SJSA1 (cell line): ENCODE results near the gene BTBD17. TPM values are rescaled to one million over a fixed set of nuclear protein-coding genes. Genes with fewer than 3 reads are reported as not detected.

Source experiments
- DNase-seq, 2 experiments: peaks; one replicate each; pipeline ENCODE4 v3.0.0-alpha.2; 2015 to 2020; ENCODE audit warnings: low spot score in 2 of 2, low read depth in 1 of 2
- H3K27ac ChIP-seq: fragments of 250-450 bp; sonication (Bioruptor Pico); 2 replicates; pipeline ENCODE4 v1.5.1; 2020; ENCODE audit warnings: mild to moderate bottlenecking, moderate library complexity
- H3K27me3 ChIP-seq: fragments of 250-450 bp; sonication (Bioruptor Pico); replicated peaks from 2 replicates; pipeline ENCODE4 v1.5.1; 2020; ENCODE audit warnings: mild to moderate bottlenecking, moderate library complexity
- H3K36me3 ChIP-seq: fragments of 250-450 bp; sonication (Bioruptor Pico); 2 replicates; pipeline ENCODE4 v1.5.1; 2020; ENCODE audit warnings: mild to moderate bottlenecking
- H3K4me1 ChIP-seq: fragments of 250-450 bp; sonication (Bioruptor Pico); replicated peaks from 2 replicates; pipeline ENCODE4 v1.6.1; 2021; ENCODE audit warnings: mild to moderate bottlenecking
- H3K4me3 ChIP-seq: fragments of 250-450 bp; sonication (Bioruptor Pico); 2 replicates; pipeline ENCODE4 v1.5.1; 2020; ENCODE audit warnings: mild to moderate bottlenecking
- H3K9me3 ChIP-seq: fragments of 250-450 bp; sonication (Bioruptor Pico); replicated peaks from 2 replicates; pipeline ENCODE4 v1.5.1; 2020; ENCODE audit warnings: mild to moderate bottlenecking
- total RNA-seq: library from RNA; depleted of rRNA; stranded (reverse); fragments of >200 nt; shearing (Covaris generic); gene quantifications from 2 replicates; pipeline ENCODE4 v1.2.3, GENCODE V29; 2014

The BTBD17 gene
- total RNA-seq, 1 experiment from 2014 or later: not detected

DNA sequence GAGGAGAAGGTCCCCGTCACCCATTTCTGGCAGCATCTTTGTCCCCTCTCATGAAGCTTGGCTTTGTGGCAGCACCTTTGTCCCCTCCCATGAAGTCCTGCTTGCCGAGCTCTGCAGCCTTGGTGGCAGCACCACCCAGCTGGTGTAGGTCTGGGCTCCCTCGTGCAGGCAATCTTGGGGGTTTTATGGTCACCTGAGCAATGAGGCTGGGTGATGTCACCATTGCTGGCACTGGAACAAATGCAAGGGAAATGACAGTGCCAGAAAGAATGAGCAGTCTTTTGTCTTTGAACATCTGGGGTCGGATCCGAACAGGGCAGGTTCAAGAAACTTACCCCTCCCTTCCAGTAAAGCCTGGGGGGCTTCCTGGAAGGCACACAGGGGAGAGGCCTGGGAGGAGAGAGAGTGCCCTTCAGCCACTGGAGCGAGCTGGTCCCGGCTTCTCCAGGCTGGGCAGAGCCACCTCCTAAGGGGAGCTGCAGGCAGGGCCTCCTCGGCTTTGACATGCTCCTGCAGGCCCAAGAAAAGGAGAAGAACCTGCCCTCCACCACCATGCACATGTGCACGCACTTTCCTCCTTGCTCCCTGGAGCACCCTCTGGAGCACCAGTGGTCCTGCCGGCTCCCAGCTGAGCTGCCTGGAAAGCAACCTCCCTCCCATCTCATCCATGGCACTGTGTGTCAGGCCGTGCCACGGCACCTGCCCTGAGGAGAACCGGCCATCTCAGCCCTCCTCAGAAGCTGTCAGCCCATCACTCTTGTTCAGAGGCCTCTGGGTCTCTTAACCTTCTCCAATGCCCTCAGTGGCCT lies 16.0 kb downstream of the BTBD17 start:
- no peaks in the 10 kb centered on the region for H3K36me3 ChIP-seq
- no peak overlapping the region for H3K4me3 ChIP-seq
- H3K27ac ChIP-seq: no peak overlapping the region
- H3K4me1 ChIP-seq: no peaks in the 10 kb centered on the region
- H3K9me3 ChIP-seq: no peaks in the 10 kb centered on the region
- peaks cover 91% of the 10 kb centered on the region for H3K27me3 ChIP-seq
- no peak for DNase-seq

DNA sequence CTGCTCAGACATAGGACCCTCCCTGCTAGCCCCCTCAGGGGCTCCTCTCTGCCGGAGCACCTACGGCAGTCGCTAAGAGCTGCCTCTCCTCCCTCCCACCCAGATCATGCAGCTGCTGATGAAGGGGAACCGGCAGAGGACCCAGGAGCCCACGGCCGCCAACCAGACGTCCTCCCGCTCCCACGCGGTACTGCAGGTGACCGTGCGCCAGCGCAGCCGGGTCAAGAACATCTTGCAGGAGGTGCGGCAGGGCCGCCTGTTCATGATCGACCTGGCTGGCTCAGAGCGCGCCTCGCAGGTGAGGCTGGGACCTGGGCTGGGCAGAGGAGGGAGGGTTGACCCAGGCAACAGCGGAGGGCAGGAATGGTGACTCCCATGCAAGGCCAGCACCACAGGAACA lies 17.0 kb downstream of the BTBD17 start:
- H3K9me3 ChIP-seq: no peaks in the 10 kb centered on the region
- no peak overlapping the region for H3K27ac ChIP-seq
- H3K36me3 ChIP-seq: no peaks in the 10 kb centered on the region
- DNase-seq: no peak
- H3K4me1 ChIP-seq: no peaks in the 10 kb centered on the region
- H3K4me3 ChIP-seq: no peak overlapping the region
- H3K27me3 ChIP-seq: peaks cover 90% of the 10 kb centered on the region

DNA sequence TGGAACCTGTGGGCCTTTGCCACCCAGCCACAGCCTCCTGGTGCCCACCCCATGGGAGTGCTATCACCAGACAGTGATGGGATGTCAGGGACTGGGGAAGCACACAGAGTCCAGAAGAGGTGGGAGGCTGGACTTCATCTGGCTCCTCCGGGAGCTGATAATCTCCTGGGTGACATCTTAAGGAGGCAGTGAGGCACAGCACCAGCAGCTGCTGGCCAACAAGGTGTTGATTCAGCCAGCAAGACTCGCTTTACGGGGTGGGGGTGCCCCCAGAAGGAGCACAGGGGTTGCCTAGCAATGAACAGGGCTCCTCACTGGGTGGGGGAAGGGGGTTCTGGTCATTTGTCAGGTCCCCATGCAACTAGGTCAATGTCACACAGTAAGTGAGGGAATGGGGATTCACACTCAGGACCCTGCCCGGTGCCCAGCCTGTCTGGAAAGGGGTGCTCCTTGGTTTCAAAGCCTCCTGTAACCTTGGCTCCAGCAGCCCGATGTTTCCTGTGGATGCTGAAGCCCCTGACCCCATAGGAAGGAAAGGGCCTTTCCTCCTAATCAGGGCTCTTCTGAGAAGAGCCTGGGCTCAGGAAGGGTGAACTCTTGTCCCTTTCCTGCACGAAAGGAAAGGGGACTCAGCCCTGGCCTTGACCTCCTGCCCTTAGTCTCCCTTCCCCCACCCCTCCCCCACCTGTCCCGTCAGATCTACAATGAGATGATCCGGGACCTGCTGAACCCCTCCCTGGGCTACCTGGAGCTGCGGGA lies 18.0 kb downstream of the BTBD17 start:
- Histone ChIP-seq H3K27ac (no peak overlapping the region), H3K27me3 (peaks cover 87% of the 10 kb centered on the region), H3K4me1 (no peaks in the 10 kb centered on the region), H3K4me3 (no peak overlapping the region), H3K9me3 (no peaks in the 10 kb centered on the region), H3K36me3 (no peaks in the 10 kb centered on the region)
- no peak for DNase-seq

DNA sequence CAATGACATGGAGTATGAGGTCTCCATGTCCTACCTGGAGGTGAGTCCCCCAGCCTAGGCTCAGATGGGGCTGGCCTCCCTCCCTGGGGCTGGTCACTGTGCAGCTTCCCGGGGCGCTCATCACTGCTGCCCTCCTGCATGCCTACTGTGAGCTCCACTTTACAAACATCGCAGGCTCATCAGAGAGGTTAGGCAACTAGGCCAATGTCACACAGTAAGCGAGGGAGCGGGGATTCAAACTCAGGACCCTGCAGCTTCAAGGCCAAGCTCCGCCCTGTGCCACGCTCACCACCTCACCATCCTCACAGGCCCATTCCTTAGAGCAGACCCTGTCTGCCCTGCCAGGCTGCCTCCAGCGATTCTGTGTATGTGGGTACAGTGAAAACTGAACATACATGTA lies 18.5 kb downstream of the BTBD17 start:
- H3K4me3 ChIP-seq: no peak overlapping the region
- no peak overlapping the region for H3K27ac ChIP-seq
- H3K36me3 ChIP-seq: no peaks in the 10 kb centered on the region
- no peaks in the 10 kb centered on the region for H3K9me3 ChIP-seq
- no peaks in the 10 kb centered on the region for H3K4me1 ChIP-seq
- no peak for DNase-seq
- H3K27me3 ChIP-seq: peaks cover 87% of the 10 kb centered on the region

DNA sequence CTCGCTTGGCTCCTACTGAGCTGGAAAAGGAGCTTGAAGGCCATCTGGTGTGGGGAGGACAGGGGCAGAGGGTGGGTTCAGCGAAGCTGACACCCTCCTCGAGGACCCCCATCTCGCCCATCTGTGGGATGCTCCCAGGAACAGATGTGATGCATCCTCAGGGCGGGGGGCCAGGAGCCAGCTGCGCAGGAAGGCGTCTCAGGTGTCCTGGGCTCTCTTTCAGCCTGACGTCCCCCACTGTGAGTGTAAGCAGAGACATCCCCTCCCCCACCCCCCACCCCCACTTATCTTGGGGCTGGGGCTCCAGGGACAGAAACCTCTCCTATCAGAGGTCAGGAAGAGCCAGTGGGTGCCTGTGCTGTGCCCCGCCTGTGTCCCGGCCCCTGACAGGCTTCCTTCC lies 19.4 kb downstream of the BTBD17 start:
- no peaks in the 10 kb centered on the region for H3K4me1 ChIP-seq
- no peak overlapping the region for H3K4me3 ChIP-seq
- H3K9me3 ChIP-seq: no peaks in the 10 kb centered on the region
- H3K27me3 ChIP-seq: peaks cover 86% of the 10 kb centered on the region
- no peaks in the 10 kb centered on the region for H3K36me3 ChIP-seq
- H3K27ac ChIP-seq: no peak overlapping the region
- DNase-seq: no peak

DNA sequence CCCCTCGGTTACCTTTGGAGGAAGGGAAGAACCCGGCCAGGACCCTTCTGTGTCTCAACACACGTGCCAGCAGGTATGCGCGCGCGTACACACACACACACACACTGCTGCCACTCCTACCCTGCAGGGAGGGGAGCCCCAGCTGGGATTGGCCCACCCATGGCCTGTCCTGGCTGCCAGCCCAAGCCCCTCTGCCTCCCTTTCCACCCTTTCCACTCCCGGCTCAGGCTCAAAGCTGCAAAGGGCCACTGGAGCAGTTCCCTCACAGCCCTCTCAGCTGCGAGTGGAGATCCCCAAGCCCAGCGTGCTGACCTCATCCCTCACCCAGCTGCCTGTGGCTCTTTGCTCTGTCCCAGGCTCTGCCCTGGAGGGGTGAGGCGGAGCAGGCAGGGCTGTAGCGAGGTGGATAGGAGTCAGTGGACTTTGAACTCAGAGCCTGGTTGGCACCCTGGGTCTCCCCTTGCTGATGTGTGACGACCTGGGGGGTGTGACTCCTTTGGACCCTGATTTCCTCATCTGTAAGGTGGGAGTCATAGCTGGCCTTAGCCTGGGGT lies 21.1 kb downstream of the BTBD17 start:
- no peaks in the 10 kb centered on the region for H3K36me3 ChIP-seq
- no peak overlapping the region for H3K4me3 ChIP-seq
- no peaks in the 10 kb centered on the region for H3K4me1 ChIP-seq
- no peaks in the 10 kb centered on the region for H3K9me3 ChIP-seq
- peaks cover 86% of the 10 kb centered on the region for H3K27me3 ChIP-seq
- H3K27ac ChIP-seq: no peak overlapping the region
- no peak for DNase-seq

DNA sequence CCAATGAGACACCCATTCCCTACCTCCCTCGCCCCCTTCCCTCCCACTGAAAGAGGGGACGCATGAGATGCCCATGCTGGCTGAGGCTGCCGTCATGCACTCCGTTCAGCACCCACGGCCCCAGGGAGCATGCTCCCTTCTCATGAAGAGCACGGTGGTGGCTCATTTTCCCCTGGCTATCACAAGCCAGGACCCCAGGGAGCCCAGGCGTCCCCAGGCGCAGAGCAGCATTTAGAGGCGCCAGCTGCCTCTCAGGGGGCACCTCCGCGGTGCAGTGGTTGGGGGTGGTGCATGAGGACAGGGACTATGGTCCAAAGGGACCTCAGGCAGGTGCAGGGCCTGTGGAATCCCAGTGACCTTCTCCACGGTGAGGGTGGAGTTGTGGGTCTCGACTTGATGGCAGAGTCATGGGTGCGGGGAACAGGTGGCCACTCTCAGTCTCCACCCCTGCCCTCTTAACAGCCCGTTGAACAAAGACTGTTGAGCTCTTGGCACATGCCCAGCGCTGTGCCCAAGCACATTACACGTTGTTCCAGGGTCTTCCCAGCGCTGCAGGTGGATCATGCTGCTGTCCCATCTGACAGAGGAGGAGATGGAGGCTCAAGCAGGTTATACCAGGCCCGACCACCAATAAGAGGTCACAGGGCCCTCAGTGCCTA lies 22.0 kb downstream of the BTBD17 start:
- H3K27ac ChIP-seq: no peak overlapping the region
- H3K36me3 ChIP-seq: no peaks in the 10 kb centered on the region
- H3K9me3 ChIP-seq: no peaks in the 10 kb centered on the region
- H3K4me1 ChIP-seq: no peaks in the 10 kb centered on the region
- H3K4me3 ChIP-seq: no peak overlapping the region
- no peak for DNase-seq
- peaks cover 83% of the 10 kb centered on the region for H3K27me3 ChIP-seq

DNA sequence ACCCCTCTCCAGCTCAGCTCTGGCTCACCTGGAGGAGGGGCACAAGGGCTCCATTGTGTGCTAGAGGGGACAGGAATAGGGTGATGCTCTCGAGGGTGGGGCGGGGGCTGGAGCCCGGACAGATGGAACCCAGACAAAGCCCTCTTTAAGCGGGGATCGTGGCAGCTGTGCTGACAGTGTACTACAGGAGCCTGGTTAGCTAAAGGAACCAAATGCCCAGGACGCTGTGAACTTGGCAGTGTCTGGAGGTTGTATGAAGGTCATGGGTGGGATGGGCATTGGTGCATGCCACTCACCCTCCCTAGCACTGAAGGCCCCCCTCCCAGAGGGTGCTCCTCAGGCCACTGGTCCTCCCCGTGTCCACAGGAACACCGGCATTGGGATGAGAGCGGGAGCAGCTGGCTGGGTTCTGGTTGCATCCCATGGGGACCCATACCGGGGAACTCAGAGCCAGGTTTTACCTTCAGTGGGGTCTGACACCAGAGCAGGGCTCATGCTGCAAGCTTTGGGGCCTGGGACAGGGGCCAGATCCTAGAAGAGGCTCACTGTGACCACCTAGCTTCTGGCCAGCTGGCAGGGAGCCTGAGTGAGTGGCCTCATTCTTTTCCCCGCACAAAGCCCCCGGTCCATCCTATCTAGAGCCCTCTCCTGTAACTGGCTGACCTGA lies 23.7 kb downstream of the BTBD17 start:
- Histone ChIP-seq H3K4me1 (no peaks in the 10 kb centered on the region), H3K36me3 (no peaks in the 10 kb centered on the region), H3K9me3 (no peaks in the 10 kb centered on the region), H3K27ac (no peak overlapping the region), H3K27me3 (peaks cover 74% of the 10 kb centered on the region), H3K4me3 (no peak overlapping the region)
- DNase-seq: no peak

DNA sequence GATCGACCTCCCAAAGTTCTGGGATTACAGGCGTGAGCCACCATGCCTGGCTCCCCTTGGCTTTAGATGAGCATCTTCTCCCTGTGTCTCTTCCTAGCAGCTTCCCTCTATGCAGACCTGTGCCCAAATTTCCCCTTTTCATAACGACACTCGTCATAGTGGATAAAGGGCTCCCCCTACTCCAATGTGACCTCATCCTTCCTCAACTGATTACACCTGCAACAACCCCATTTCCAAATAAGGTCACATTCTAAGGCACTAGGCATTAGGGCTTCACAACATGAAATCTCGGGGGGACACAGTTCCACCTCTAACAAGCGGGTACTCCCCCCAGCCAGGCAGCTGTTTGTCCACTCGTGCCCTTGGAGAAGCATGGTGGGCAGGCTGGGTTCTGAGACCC lies 25.4 kb downstream of the BTBD17 start:
- H3K36me3 ChIP-seq: no peaks in the 10 kb centered on the region
- H3K27ac ChIP-seq: no peak overlapping the region
- no peak for DNase-seq
- no peak overlapping the region for H3K4me3 ChIP-seq
- H3K9me3 ChIP-seq: no peaks in the 10 kb centered on the region
- H3K27me3 ChIP-seq: peaks cover 78% of the 10 kb centered on the region
- no peaks in the 10 kb centered on the region for H3K4me1 ChIP-seq

DNA sequence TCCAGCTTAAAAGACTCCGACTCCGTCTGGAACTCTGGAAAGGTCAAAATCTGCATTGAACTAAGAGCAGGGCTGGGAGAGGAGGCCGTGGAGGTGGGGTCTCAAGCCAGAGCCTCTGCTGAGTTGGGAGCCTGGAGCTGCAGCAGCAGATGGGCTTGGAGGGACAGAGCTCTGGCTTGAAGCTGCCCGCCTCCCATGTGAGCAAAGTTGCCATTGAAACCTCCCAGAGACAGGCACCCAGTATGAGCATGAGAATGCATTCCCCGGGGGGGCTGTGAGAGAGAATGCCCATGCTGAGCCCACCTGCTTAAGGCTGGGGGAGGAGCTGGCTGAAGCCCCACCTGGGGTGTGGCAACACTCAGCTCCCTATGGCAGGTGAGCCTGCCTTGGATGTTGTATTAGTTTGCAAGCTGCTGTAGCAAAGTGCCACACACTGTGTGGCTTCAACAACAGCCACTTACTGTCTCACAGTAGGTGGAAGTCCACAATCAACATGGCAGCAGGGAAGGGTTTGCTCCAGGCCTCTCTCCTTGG lies 26.1 kb downstream of the BTBD17 start:
- DNase-seq: no peak

DNA sequence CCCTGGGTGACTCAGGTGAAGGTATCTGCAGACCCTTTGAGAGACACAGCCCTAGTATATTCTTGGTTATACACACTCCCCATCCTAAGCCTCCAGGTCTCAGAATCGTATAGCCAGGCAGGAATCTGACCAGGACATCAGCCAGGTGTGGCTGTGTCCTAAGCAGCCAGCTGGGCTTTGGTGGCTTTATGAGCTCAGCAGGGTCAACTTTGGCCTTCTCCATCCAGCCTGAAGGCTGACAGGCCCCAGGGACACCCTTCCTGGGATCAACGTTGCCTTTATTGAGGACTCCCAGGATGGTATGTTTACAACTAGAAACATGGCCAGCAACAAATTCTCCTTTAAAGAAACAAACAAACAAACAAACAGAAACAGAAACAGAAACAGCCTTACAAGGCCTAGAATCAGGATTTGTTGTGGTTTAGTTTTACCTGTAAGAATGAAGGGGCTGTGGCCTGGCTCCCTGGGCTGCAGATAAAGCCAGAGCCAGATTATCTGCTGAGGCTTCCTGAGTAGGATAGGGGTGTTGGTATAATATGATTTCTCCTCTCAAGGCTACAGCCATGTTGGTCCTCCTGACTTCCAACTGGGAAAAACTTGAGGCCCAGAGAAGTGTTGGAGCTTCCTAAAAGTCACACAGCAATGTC lies 27.2 kb downstream of the BTBD17 start:
- no peak overlapping the region for H3K4me3 ChIP-seq
- peaks cover 71% of the 10 kb centered on the region for H3K27me3 ChIP-seq
- no peak overlapping the region for H3K27ac ChIP-seq
- no peaks in the 10 kb centered on the region for H3K4me1 ChIP-seq
- no peaks in the 10 kb centered on the region for H3K9me3 ChIP-seq
- no peak for DNase-seq
- no peaks in the 10 kb centered on the region for H3K36me3 ChIP-seq

More for the DNA sequence above, 26.1 kb downstream of the BTBD17 start:
- Histone ChIP-seq H3K27me3 (peaks cover 74% of the 10 kb centered on the region), H3K4me3 (no peak overlapping the region), H3K4me1 (no peaks in the 10 kb centered on the region), H3K27ac (no peak overlapping the region), H3K36me3 (no peaks in the 10 kb centered on the region), H3K9me3 (no peaks in the 10 kb centered on the region)

DNA sequence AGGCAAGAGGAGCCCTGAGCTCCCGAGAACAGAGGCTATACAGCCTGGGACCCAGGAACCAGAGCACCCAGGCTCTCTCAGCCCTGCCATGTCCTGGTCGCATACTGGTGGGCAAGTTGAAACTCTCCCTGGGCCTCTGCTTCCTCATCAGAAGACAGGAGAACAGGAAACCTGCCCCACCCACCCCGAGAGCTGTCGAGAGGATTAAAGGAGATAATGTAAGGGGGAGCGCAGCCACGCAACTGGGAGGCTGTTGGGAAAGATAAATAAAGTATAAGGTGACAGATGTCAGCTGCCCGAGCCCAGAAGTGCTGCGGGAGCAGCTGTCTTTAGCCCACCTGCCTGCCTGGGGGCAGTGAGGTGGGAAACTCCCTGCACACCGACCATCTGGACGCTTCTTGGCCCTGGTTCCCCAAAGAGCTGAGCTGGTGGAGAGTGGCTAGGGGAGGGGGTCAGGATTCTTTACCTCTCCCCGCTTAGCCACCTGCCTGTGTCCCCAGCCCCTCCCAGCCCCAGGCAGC lies 28.8 kb downstream of the BTBD17 start:
- no peaks in the 10 kb centered on the region for H3K36me3 ChIP-seq

More for the DNA sequence above, 28.8 kb downstream of the BTBD17 start:
- Histone ChIP-seq H3K4me1 (no peaks in the 10 kb centered on the region), H3K27ac (no peak overlapping the region), H3K27me3 (peaks cover 69% of the 10 kb centered on the region), H3K4me3 (no peak overlapping the region), H3K9me3 (no peaks in the 10 kb centered on the region)
- no peak for DNase-seq
